ENCODE results near the gene GTF3C1. TPM values are rescaled to one million over a fixed set of nuclear protein-coding genes. Genes with fewer than 3 reads are reported as not detected.

GTF3C1 gene
- total RNA-seq, 1 donor, result 71.8 TPM

- no peak for DNase-seq (ENCODE audit: low read depth)
- H3K4me3 ChIP-seq (ENCODE audit: low read depth, low read length), result no peak overlapping the region
- peak; percentile 68 for TF ChIP-seq CTCF (IDR thresholded peaks at IDR 0.05; ENCODE audit: insufficient read depth, low read length)
These were observed 33.8 kb downstream of the GTF3C1 start for GRCh38 chr16:27515874-27516353.

- no peak for DNase-seq (ENCODE audit: low read depth)
- H3K4me3 ChIP-seq (ENCODE audit: low read depth, low read length), result no peak overlapping the region
- no peak for TF ChIP-seq CTCF (IDR thresholded peaks at IDR 0.05; ENCODE audit: insufficient read depth, low read length)
These were observed 34.9 kb downstream of the GTF3C1 start for GRCh38 chr16:27514806-27515205.

GRCh38 chr16:27511657-27512448 is 37.9 kb downstream of the GTF3C1 start:
- peak; percentile 10 for DNase-seq (ENCODE audit: low read depth)
- TF ChIP-seq CTCF (IDR thresholded peaks at IDR 0.05; ENCODE audit: insufficient read depth, low read length), result no peak
- no peak overlapping the region for H3K4me3 ChIP-seq (ENCODE audit: low read depth, low read length)

GRCh38 chr16:27508476-27508875 is 41.2 kb downstream of the GTF3C1 start:
- TF ChIP-seq CTCF (IDR thresholded peaks at IDR 0.05; ENCODE audit: insufficient read depth, low read length), result no peak
- H3K4me3 ChIP-seq (ENCODE audit: low read depth, low read length), result no peak overlapping the region
- DNase-seq (ENCODE audit: low read depth), result no peak

GRCh38 chr16:27506771-27507170 is 42.9 kb downstream of the GTF3C1 start:
- no peak for DNase-seq (ENCODE audit: low read depth)

More at GRCh38 chr16:27506771-27507170, 42.9 kb downstream of the GTF3C1 start:
- no peak overlapping the region for H3K4me3 ChIP-seq (ENCODE audit: low read depth, low read length)
- TF ChIP-seq CTCF (IDR thresholded peaks at IDR 0.05; ENCODE audit: insufficient read depth, low read length), result no peak

All from fibroblast of the aortic adventitia (primary cell).